HG03565 (cell line): ENCODE measurements around the gene GHDC.
"Not testable (repeated sequence)": the region's sequence is repeated elsewhere in the genome, so short reads cannot be mapped to it uniquely, and the experiment has no call there.

Experiments used
- ATAC-seq: cut with Tn5 transposase; IDR thresholded peaks from one replicate; pipeline ENCODE4 v1.9.1; 2021; ENCODE audit warnings: mild to moderate bottlenecking, moderate library complexity; ENCODE audit not compliant: unreplicated experiment

The GHDC gene

GRCh38 chr17:42159796-42160530 lies 34.3 kb downstream of the GHDC start:
- no peak for ATAC-seq

DNA sequence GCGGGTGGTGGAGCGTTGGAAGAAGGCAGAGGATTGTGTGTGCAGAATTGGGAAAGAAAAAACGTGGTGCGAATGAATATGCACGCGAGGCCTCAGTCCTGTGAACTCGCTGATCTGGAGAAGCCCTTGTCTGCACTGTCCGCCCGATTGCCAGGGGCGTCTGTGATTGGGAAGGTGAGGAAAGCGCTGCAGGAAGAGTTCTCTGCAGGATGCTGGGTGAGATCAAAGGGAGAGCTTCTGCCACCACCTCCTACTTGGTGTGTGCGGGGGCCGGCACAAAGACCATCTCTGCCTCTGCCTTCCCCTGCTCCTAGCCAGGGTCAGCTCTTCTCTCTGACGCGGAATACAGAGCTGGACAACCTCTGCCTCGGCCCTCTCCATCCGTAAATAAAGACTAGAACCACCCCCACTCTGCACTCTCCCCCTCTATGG lies 38.7 kb downstream of the GHDC start:
- ATAC-seq, result no peak

DNA sequence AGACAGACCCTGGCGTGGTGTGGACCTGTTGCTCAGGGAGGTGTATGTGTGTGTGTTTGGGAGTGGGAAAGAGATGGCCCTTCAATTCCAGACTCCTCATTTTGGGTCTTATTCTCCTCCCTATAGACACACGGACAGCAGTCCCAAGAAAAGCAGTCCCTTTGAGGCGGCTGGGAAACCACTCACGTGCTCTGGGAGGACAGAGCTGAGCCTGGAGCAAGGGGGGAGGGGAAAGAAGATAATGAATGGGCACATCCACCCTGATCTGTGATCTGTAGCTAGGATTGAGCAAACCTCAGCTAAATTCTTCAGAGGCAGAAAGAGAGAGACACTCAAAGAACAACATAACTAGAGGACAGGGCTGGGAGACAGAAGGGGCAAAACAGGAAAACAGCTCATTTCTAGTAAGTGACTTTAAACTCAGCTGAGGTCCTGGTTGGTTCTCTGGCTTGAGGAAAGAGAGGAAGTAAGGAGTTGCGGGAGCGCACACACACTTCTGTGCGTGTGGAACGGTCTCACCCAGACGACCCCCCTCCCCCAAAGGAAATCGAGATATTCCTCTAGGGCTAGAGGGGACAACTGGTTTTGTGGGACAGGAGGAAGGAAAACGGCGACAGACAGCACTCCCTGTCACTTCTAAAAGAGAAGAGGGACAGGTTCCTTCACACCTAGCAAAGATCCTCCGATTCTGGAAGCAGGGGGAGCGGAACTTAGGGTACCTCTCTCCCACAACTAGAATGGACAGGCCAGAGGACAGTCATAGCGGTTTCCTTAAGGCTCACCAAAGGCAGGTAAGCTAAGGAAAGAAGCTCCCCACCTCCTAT lies 40.2 kb downstream of the GHDC start:
- no peak for ATAC-seq

GRCh38 chr17:42146911-42147607 lies 47.2 kb downstream of the GHDC start:
- no peak for ATAC-seq

DNA sequence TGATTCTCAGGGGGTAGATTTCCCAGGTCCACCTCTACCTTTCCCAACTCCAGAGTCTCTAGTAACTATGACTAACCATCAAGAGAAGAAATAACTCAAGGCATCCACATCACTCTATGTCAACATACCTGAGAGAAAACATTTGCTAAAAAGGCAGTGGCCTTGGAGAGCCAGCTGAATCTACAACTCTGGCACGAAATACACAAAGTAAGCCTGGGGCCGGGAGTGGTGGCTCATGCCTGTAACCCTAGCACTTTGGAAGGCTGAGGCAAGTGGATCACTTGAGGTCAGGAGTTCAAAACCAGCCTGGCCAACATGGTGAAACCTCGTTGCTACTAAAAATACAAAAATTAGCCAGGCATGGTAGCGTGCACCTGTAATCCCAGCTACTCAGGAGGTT lies 51.2 kb downstream of the GHDC start:
- not testable (repeated sequence) for ATAC-seq

DNA sequence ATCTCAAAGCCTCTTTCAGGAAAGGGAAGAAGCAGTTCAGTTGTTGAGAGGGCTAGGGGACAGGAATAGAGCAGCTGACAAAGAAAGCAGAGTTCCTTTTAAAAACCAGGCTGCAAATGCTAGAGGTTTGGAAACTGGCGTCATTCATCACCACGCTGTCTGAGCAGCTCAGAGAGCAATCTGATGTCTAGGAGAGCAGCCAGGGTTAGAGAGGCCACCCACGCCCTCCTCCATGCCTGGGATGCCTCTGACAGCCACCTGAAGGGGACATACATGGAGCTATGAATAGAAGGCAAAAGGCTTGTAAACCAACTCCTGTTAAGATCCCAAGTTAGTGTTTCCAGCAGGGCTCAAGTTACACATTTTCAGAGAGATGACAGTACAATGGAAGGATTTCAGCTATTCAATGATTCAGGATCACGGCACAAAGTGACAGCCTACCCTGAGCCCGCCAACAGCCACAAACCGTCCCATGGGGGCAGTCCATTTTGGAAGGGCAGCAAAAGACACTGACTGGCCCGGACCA lies 51.9 kb downstream of the GHDC start:
- no peak for ATAC-seq

GRCh38 chr17:42141382-42141781 lies 52.9 kb downstream of the GHDC start:
- ATAC-seq, result no peak

DNA sequence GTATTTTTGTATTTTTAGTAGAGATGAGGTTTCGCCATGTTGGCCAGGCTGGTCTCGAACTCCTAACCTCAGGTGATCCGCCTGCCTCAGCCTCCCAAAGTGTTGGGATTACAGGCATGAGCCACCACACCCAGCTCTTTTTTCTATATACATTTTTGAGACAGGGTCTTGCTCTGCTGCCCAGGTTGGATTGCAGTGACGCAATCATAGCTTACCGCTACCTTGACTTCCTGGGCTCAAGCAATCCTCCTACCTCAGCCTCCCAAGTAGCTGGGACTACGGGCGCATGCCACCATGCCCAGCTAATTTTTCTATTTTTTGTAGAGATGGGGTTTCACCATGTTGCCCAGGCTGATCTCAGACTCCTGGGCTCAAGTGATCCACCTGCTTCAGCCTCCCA lies 53.6 kb downstream of the GHDC start:
- not testable (repeated sequence) for ATAC-seq
